Measurements from ENCODE around the gene ECM1.

ECM1 gene

DNA sequence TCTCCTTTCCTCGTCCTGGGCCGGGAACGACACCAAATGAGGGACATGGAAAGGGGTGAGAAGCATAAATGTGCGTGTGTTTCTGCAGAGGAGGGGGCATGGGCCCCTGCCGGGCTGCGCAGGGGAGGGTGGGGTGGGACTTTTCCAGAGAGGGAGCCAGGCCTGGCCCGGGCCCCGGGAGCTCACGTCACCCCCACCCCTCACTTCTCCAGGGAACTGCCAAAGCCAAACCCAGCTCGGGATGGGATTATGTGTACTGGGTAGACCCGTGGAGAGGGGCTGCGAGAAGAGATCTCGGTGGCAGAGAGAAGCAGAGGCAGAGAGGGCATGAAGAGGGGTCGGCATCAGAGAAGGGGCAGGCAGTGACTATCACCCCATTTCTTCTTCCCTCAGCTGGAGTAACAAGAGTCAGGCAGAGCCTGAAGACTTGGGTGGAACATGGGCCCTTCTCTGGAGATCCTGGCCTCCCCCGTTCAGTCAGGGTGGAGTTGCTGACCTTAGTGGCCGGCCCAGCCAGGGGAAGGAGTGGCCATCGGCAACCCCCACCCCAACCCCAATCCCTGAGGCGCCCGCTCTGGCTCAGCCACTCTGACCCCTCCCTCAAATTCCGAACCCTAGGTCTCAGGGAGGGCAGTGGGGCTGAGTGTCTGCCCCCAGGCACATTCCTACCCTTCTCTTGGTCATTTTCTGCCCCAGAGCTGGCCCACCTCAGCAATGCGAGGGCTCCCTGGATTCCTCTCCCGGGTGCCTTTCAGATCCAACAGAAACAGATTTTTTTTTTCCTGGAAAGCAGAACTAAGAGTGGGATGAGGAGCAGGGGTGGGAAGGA is 42.5 kb downstream of the ECM1 start:
- DNase-seq = peak; percentile 39
- Histone ChIP-seq H2BK120ac (ENCODE audit: low read depth, low read length) (no peak overlapping the region), H2BK15ac (ENCODE audit: low read depth, poor library complexity, severe bottlenecking) (no peak overlapping the region), H3K27me3 (ENCODE audit: control insufficient read depth in 1 of 2, insufficient read depth in 1 of 2, low read length in 2 of 2) (no peaks in the 10 kb centered on the region), H3K79me1 (replicated peaks; ENCODE audit: low read length, poor library complexity, severe bottlenecking) (peaks cover 2% of the 10 kb centered on the region), H2BK5ac (ENCODE audit: low read depth, low read length, poor library complexity, severe bottlenecking) (no peak overlapping the region), H3K4me1 (ENCODE audit: control insufficient read depth, insufficient read depth, low read depth, low read length) (peaks cover 22% of the 10 kb centered on the region), H4K91ac (ENCODE audit: low read length) (no peak overlapping the region), H2AK5ac (ENCODE audit: low read length, severe bottlenecking) (no peak overlapping the region), H3K4me3 (ENCODE audit: insufficient read depth in 1 of 2, low read depth in 1 of 2, low read length in 2 of 2) (peak overlapping the region in 1 of 2 experiments; percentile 87), H2AFZ (ENCODE audit: low read depth, low read length) (no peak overlapping the region), H3K14ac (ENCODE audit: low read length in 2 of 2) (peak overlapping the region in 1 of 2 experiments; percentile 11), H4K8ac (ENCODE audit: low read length) (no peak overlapping the region), H3K9me3 (ENCODE audit: control insufficient read depth, low read length) (no peaks in the 10 kb centered on the region), H3K9ac (ENCODE audit: low read length) (peak overlapping the region; percentile 89), H3K23ac (ENCODE audit: low read length in 2 of 2) (no peak overlapping the region), H3K4me2 (ENCODE audit: low read length, poor library complexity, severe bottlenecking) (no peak overlapping the region), H3K27ac (ENCODE audit: low read length, poor library complexity, severe bottlenecking) (no peak overlapping the region), H3K4ac (ENCODE audit: low read depth in 1 of 2, low read length in 2 of 2) (peak overlapping the region in 1 of 2 experiments; percentile 67), H3K36me3 (ENCODE audit: control insufficient read depth in 1 of 2, insufficient read depth in 2 of 2, low read depth in 1 of 2, low read length in 2 of 2) (peaks cover 12 to 17% of the 10 kb centered on the region in 2 experiments), H2BK12ac (ENCODE audit: low read length in 2 of 2) (peak overlapping the region; percentile 28 to 73), H3K18ac (ENCODE audit: low read depth in 1 of 2, low read length in 2 of 2) (peak overlapping the region in 1 of 2 experiments; percentile 48)
- 91% methylated on average over 12 of the region's 22 CpGs for WGBS

DNA sequence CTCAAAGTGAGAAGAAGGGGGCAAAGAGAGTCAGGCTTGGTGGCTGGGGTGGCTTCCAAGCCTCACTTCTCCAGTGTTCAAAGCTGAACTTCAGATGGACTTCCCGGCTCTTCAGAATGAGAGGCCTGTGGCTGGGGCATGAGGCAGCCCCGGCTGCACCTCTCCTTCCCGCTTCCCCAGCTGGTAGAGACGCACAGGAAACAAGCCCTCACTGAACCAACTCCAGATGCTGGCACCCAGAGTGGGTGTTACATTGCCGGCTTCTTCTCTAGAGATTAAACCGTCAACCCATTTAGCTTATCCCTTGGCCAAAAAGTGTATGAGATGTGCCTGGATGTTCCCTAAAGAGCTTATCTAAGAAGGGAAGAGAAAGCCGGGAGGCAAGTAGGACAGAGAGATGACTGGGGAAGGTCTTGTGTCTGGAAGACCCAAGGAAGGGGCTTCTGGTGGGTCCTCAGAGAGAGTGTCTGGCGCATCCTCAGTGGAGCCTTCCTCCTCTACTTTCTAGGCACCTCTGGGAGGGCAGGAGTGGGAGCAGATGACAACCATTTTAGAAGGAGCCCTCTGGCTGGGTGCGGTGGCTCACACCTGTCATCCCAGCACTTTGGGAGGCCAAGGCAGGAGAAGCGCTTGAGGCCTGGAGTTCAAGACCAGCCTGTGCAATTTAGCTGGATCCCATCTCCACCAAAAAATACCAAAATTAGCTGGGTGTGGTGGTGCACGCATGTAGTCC is 43.3 kb downstream of the ECM1 start:
- peak; percentile 42 for DNase-seq
- H3K9me3 ChIP-seq (ENCODE audit: control insufficient read depth, low read length) = no peaks in the 10 kb centered on the region
- H4K8ac ChIP-seq (ENCODE audit: low read length) = peak overlapping the region; percentile 48
- peaks cover 20 to 25% of the 10 kb centered on the region in 2 experiments for H3K36me3 ChIP-seq (ENCODE audit: control insufficient read depth in 1 of 2, insufficient read depth in 2 of 2, low read depth in 1 of 2, low read length in 2 of 2)
- H2BK120ac ChIP-seq (ENCODE audit: low read depth, low read length) = peak overlapping the region; percentile 11
- H2AK5ac ChIP-seq (ENCODE audit: low read length, severe bottlenecking) = no peak overlapping the region
- peak overlapping the region; percentile 28 to 38 for H2BK12ac ChIP-seq (ENCODE audit: low read length in 2 of 2)
- WGBS = 95% methylated on average over 10 of the region's 11 CpGs
- H3K18ac ChIP-seq (ENCODE audit: low read depth in 1 of 2, low read length in 2 of 2) = peak overlapping the region in 1 of 2 experiments; percentile 67
- peak overlapping the region in 1 of 2 experiments; percentile 87 for H3K4me3 ChIP-seq (ENCODE audit: insufficient read depth in 1 of 2, low read depth in 1 of 2, low read length in 2 of 2)
- H3K4me1 ChIP-seq (ENCODE audit: control insufficient read depth, insufficient read depth, low read depth, low read length) = peaks cover 24% of the 10 kb centered on the region
- no peak overlapping the region for H3K4me2 ChIP-seq (ENCODE audit: low read length, poor library complexity, severe bottlenecking)
- H4K91ac ChIP-seq (ENCODE audit: low read length) = no peak overlapping the region
- peaks cover 4% of the 10 kb centered on the region for H3K79me1 ChIP-seq (replicated peaks; ENCODE audit: low read length, poor library complexity, severe bottlenecking)
- no peak overlapping the region for H3K23ac ChIP-seq (ENCODE audit: low read length in 2 of 2)
- no peak overlapping the region for H2AFZ ChIP-seq (ENCODE audit: low read depth, low read length)
- H2BK15ac ChIP-seq (ENCODE audit: low read depth, poor library complexity, severe bottlenecking) = no peak overlapping the region
- H3K27me3 ChIP-seq (ENCODE audit: control insufficient read depth in 1 of 2, insufficient read depth in 1 of 2, low read length in 2 of 2) = no peaks in the 10 kb centered on the region
- H3K4ac ChIP-seq (ENCODE audit: low read depth in 1 of 2, low read length in 2 of 2) = peak overlapping the region in 1 of 2 experiments; percentile 67
- H3K27ac ChIP-seq (ENCODE audit: low read length, poor library complexity, severe bottlenecking) = no peak overlapping the region
- H3K9ac ChIP-seq (ENCODE audit: low read length) = peak overlapping the region; percentile 89
- no peak overlapping the region for H2BK5ac ChIP-seq (ENCODE audit: low read depth, low read length, poor library complexity, severe bottlenecking)
- no peak overlapping the region for H3K14ac ChIP-seq (ENCODE audit: low read length in 2 of 2)

GRCh38 chr1:150551784-150552127 is 43.8 kb downstream of the ECM1 start:
- Histone ChIP-seq H4K8ac (ENCODE audit: low read length) (peak overlapping the region; percentile 48), H3K36me3 (ENCODE audit: control insufficient read depth in 1 of 2, insufficient read depth in 2 of 2, low read depth in 1 of 2, low read length in 2 of 2) (peaks cover 24 to 30% of the 10 kb centered on the region in 2 experiments), H3K14ac (ENCODE audit: low read length in 2 of 2) (no peak overlapping the region), H3K4me1 (ENCODE audit: control insufficient read depth, insufficient read depth, low read depth, low read length) (peaks cover 24% of the 10 kb centered on the region), H3K9me3 (ENCODE audit: control insufficient read depth, low read length) (no peaks in the 10 kb centered on the region), H3K18ac (ENCODE audit: low read depth in 1 of 2, low read length in 2 of 2) (peak overlapping the region in 1 of 2 experiments; percentile 71), H2BK12ac (ENCODE audit: low read length in 2 of 2) (peak overlapping the region in 1 of 2 experiments; percentile 37), H2BK15ac (ENCODE audit: low read depth, poor library complexity, severe bottlenecking) (no peak overlapping the region), H3K4ac (ENCODE audit: low read depth in 1 of 2, low read length in 2 of 2) (peak overlapping the region in 1 of 2 experiments; percentile 55), H4K91ac (ENCODE audit: low read length) (peak overlapping the region; percentile 85), H3K23ac (ENCODE audit: low read length in 2 of 2) (no peak overlapping the region), H2BK5ac (ENCODE audit: low read depth, low read length, poor library complexity, severe bottlenecking) (no peak overlapping the region), H3K79me1 (replicated peaks; ENCODE audit: low read length, poor library complexity, severe bottlenecking) (peaks cover 8% of the 10 kb centered on the region), H2BK120ac (ENCODE audit: low read depth, low read length) (peak overlapping the region; percentile 11), H2AFZ (ENCODE audit: low read depth, low read length) (no peak overlapping the region), H3K27me3 (ENCODE audit: control insufficient read depth in 1 of 2, insufficient read depth in 1 of 2, low read length in 2 of 2) (no peaks in the 10 kb centered on the region), H3K4me3 (ENCODE audit: insufficient read depth in 1 of 2, low read depth in 1 of 2, low read length in 2 of 2) (peak overlapping the region in 1 of 2 experiments; percentile 87), H3K4me2 (ENCODE audit: low read length, poor library complexity, severe bottlenecking) (no peak overlapping the region), H2AK5ac (ENCODE audit: low read length, severe bottlenecking) (no peak overlapping the region), H3K27ac (ENCODE audit: low read length, poor library complexity, severe bottlenecking) (no peak overlapping the region), H3K9ac (ENCODE audit: low read length) (peak overlapping the region; percentile 48)
- no peak for DNase-seq
- WGBS = 75% methylated on average over 1 of the region's 1 CpG

All from mesenchymal stem cell (in vitro differentiated cells and primary cell).